ENCODE results near the gene EPN2.
"Not testable (repeated sequence)": the region's sequence is repeated elsewhere in the genome, so short reads cannot be mapped to it uniquely, and the experiment has no call there.

- not testable (repeated sequence) for TF ChIP-seq CTCF, POLR2A (IDR thresholded peaks at IDR 0.05)
Observed at GRCh38 chr17:19353401-19353800, 116.2 kb downstream of the EPN2 start.

Data from right lobe of liver (tissue), 4 donors.